H9 (cell line): ENCODE results near the gene LIMK2. TPM values are rescaled to one million over a fixed set of nuclear protein-coding genes. Genes with fewer than 3 reads are reported as not detected.
A peak's percentile ranks its signal among the peaks of the same experiment; 100 is the strongest.
"Not testable (repeated sequence)": the region's sequence is repeated elsewhere in the genome, so short reads cannot be mapped to it uniquely, and the experiment has no call there.

Experiments
- DNase-seq: peaks from one replicate; pipeline ENCODE4 v3.0.0-alpha.2; 2017
- H2AFZ ChIP-seq: one replicate; pipeline ENCODE4 v1.6.1; 2013; ENCODE audit warnings: mild to moderate bottlenecking, low read length, control low read depth, moderate library complexity
- H2AK5ac ChIP-seq: 2 replicates; pipeline ENCODE4 v1.6.1; 2013; ENCODE audit warnings: low read length, control low read depth, mixed read lengths; ENCODE audit not compliant: insufficient read length
- H2BK120ac ChIP-seq: one replicate; pipeline ENCODE4 v1.6.1; 2013; ENCODE audit warnings: low read depth, mild to moderate bottlenecking, low read length, control low read depth, inconsistent platforms; ENCODE audit not compliant: poor library complexity, severe bottlenecking
- H2BK12ac ChIP-seq: 2 replicates; pipeline ENCODE4 v1.6.1; 2013; ENCODE audit warnings: low read length, control low read depth, mixed read lengths, low read depth; ENCODE audit not compliant: insufficient read length
- H2BK15ac ChIP-seq: 2 replicates; pipeline ENCODE4 v1.6.1; 2013; ENCODE audit warnings: low read depth, low read length, control low read depth
- H2BK20ac ChIP-seq: one replicate; pipeline ENCODE4 v1.6.1; 2013; ENCODE audit warnings: low read depth, mild to moderate bottlenecking, low read length, control low read depth, inconsistent platforms; ENCODE audit not compliant: poor library complexity, severe bottlenecking
- H2BK5ac ChIP-seq: 2 replicates; pipeline ENCODE4 v1.6.1; 2013; ENCODE audit warnings: low read length, control low read depth, mixed read lengths; ENCODE audit not compliant: insufficient read length
- H3K14ac ChIP-seq: 2 replicates; pipeline ENCODE4 v1.6.1; 2013; ENCODE audit warnings: low read length, control low read depth; ENCODE audit not compliant: insufficient read depth
- H3K18ac ChIP-seq: 2 replicates; pipeline ENCODE4 v1.6.1; 2013; ENCODE audit warnings: low read depth, mild to moderate bottlenecking, mixed read lengths, low read length, control low read depth; ENCODE audit not compliant: insufficient read length
- H3K23ac ChIP-seq: 2 replicates; pipeline ENCODE4 v1.6.1; 2013; ENCODE audit warnings: low read length, control low read depth, mixed read lengths, low read depth; ENCODE audit not compliant: insufficient read length
- H3K23me2 ChIP-seq: 2 replicates; pipeline ENCODE4 v1.6.1; 2013; ENCODE audit warnings: low read depth, mild to moderate bottlenecking, mixed read lengths, low read length, control low read depth; ENCODE audit not compliant: insufficient read length, poor library complexity, severe bottlenecking
- H3K27ac ChIP-seq: 2 replicates; pipeline ENCODE4 v1.5.1; 2013; ENCODE audit warnings: low read length, control low read depth, mixed read lengths, low read depth; ENCODE audit not compliant: insufficient read length
- H3K27me3 ChIP-seq: 2 replicates; pipeline ENCODE4 v1.6.1; 2013; ENCODE audit warnings: low read length, control low read depth, inconsistent platforms; ENCODE audit not compliant: insufficient read depth
- H3K4ac ChIP-seq: 2 replicates; pipeline ENCODE4 v1.6.1; 2013; ENCODE audit warnings: low read depth, mild to moderate bottlenecking, control low read depth, inconsistent platforms, low read length, moderate library complexity
- H3K4me1 ChIP-seq: 2 replicates; pipeline ENCODE4 v1.6.1; 2013; ENCODE audit warnings: low read length, control low read depth, inconsistent platforms; ENCODE audit not compliant: insufficient read depth
- H3K4me2 ChIP-seq: 2 replicates; pipeline ENCODE4 v1.6.1; 2013; ENCODE audit warnings: low read length, control low read depth, mixed read lengths; ENCODE audit not compliant: insufficient read length, insufficient read depth
- H3K56ac ChIP-seq: 2 replicates; pipeline ENCODE4 v1.6.1; 2013; ENCODE audit warnings: low read depth, mild to moderate bottlenecking, mixed read lengths, low read length, control low read depth; ENCODE audit not compliant: insufficient read length
- H3K79me1 ChIP-seq: 2 replicates; pipeline ENCODE4 v1.6.1; 2013; ENCODE audit warnings: low read depth, mild to moderate bottlenecking, moderate library complexity, low read length, control low read depth, inconsistent platforms; ENCODE audit not compliant: insufficient read depth, poor library complexity, severe bottlenecking
- H3K79me2 ChIP-seq: 2 replicates; pipeline ENCODE4 v1.6.1; 2013; ENCODE audit warnings: low read length, control low read depth, inconsistent platforms; ENCODE audit not compliant: insufficient read depth
- H3K9ac ChIP-seq: 2 replicates; pipeline ENCODE4 v1.6.1; 2013; ENCODE audit warnings: low read length, control low read depth, mixed read lengths; ENCODE audit not compliant: insufficient read length; ENCODE audit errors: extremely low read depth
- H3K9me3 ChIP-seq: one replicate; pipeline ENCODE4 v1.6.1; 2013; ENCODE audit warnings: low read depth, low read length, inconsistent platforms; ENCODE audit not compliant: control insufficient read depth
- H3T11ph ChIP-seq: one replicate; pipeline ENCODE4 v1.6.1; 2013; ENCODE audit warnings: mild to moderate bottlenecking, low read length, control low read depth, inconsistent platforms
- H4K20me1 ChIP-seq: one replicate; pipeline ENCODE4 v1.6.1; 2013; ENCODE audit not compliant: control insufficient read depth, insufficient read length, insufficient read depth
- H4K5ac ChIP-seq: 2 replicates; pipeline ENCODE4 v1.6.1; 2013; ENCODE audit warnings: low read depth, mild to moderate bottlenecking, mixed read lengths, low read length, control low read depth; ENCODE audit not compliant: insufficient read length
- H4K8ac ChIP-seq: replicated peaks from 2 replicates; pipeline ENCODE4 v1.6.1; 2013; ENCODE audit warnings: low read length, control low read depth, mixed read lengths, low read depth; ENCODE audit not compliant: insufficient read length
- H4K91ac ChIP-seq: 2 replicates; pipeline ENCODE4 v1.6.1; 2013; ENCODE audit warnings: low read depth, mild to moderate bottlenecking, moderate library complexity, mixed read lengths, low read length, control low read depth; ENCODE audit not compliant: insufficient read length
- H3K27ac Mint-ChIP-seq, 3 experiments: 2 replicates in 2 of 3; 3 replicates in 1 of 3; pipeline ENCODE4 v1.8.0; 2020 to 2021; ENCODE audit warnings: mixed read lengths in 3 of 3, mild to moderate bottlenecking in 1 of 3, moderate library complexity in 1 of 3
- H3K27me3 Mint-ChIP-seq: 2 replicates; pipeline ENCODE4 v1.8.0; 2021; ENCODE audit warnings: low read depth, mild to moderate bottlenecking, moderate library complexity, mixed read lengths
- H3K36me3 Mint-ChIP-seq, 3 experiments: 2 replicates in 2 of 3; 3 replicates in 1 of 3; pipeline ENCODE4 v1.8.0; 2020 to 2021; ENCODE audit warnings: low read depth in 3 of 3, mixed read lengths in 3 of 3; ENCODE audit not compliant: insufficient read depth in 1 of 3
- H3K4me1 Mint-ChIP-seq, 2 experiments: 2 replicates each; pipeline ENCODE4 v1.8.0; 2020; ENCODE audit warnings: mixed read lengths in 2 of 2
- H3K4me3 Mint-ChIP-seq, 2 experiments: 2 replicates in 1 of 2; 3 replicates in 1 of 2; pipeline ENCODE4 v1.8.0; 2020 to 2021; ENCODE audit warnings: mild to moderate bottlenecking in 2 of 2, mixed read lengths in 2 of 2, moderate library complexity in 1 of 2
- H3K9me3 Mint-ChIP-seq, 2 experiments: 2 replicates in 1 of 2; 3 replicates in 1 of 2; pipeline ENCODE4 v1.8.0; 2020; ENCODE audit warnings: mild to moderate bottlenecking in 2 of 2, mixed read lengths in 2 of 2, moderate library complexity in 1 of 2
- CTCF ChIP-seq: fragments of 200-600 bp; sonication (generic); conservative IDR thresholded peaks from 3 replicates; pipeline ENCODE4 v1.8.0; 2021; ENCODE audit warnings: antibody characterized with exemption, mild to moderate bottlenecking
- WGBS: extraction: QIAGEN DNeasy Blood & Tissue Kit; methylation state at CpG from one replicate; pipeline ENCODE4 v1.1.7; 2013; ENCODE audit warnings: missing lambda C conversion rate, low lambda C conversion rate, mixed read lengths; ENCODE audit not compliant: insufficient read length; ENCODE audit errors: extremely low coverage; 5-methylcytosine and 5-hydroxymethylcytosine counted together
- total RNA-seq: library from RNA; stranded (reverse); gene quantifications from 2 replicates; pipeline ENCODE4 v1.2.1, GENCODE V29; 2021

Gene LIMK2
- total RNA-seq, 1 experiment from 2014 or later: 51.3 TPM

- Mint-ChIP-seq H3K9me3 (no peaks in the 10 kb centered on the region), H3K27me3 (no peaks in the 10 kb centered on the region), H3K27ac (0 out of 7 replicates have a peak overlapping the region, but pooled peaks of 1 of the 3 experiments have one; percentile 58), H3K4me1 (no peaks in the 10 kb centered on the region), H3K4me3 (no peak overlapping the region), H3K36me3 (peaks cover 0 to 20% (median 0%) of the 10 kb centered on the region in 3 experiments; a peak in 3 of 7 replicates)
- Histone ChIP-seq H4K20me1 (no peaks in the 10 kb centered on the region), H3K9me3 (no peaks in the 10 kb centered on the region), H3K4me1 (no peaks in the 10 kb centered on the region), H2BK15ac (no peak overlapping the region), H3K56ac (no peak overlapping the region), H2BK12ac (no peak overlapping the region), H3K18ac (no peak overlapping the region), H4K5ac (no peak overlapping the region), H2AK5ac (no peak overlapping the region), H3T11ph (no peak overlapping the region), H3K23me2 (no peaks in the 10 kb centered on the region), H2BK5ac (no peak overlapping the region), H3K23ac (no peak overlapping the region), H4K8ac (no peak overlapping the region), H2AFZ (no peak overlapping the region), H3K9ac (no peak overlapping the region), H3K79me1 (no peaks in the 10 kb centered on the region), H2BK20ac (no peak overlapping the region), H3K27me3 (no peaks in the 10 kb centered on the region), H3K27ac (no peak overlapping the region), H3K79me2 (no peaks in the 10 kb centered on the region), H4K91ac (no peak overlapping the region), H3K4ac (no peak overlapping the region), H3K4me2 (no peak overlapping the region), H3K14ac (no peak overlapping the region), H2BK120ac (no peak overlapping the region)
- WGBS: no CpG with 5 or more reads among the region's 3 CpGs
- TF ChIP-seq CTCF: peak; percentile 57
- no peak for DNase-seq
Measured at GRCh38 chr22:31199187-31199586, 12.9 kb upstream of the LIMK2 start.

GRCh38 chr22:31204352-31204984, 7.6 kb upstream of the LIMK2 start:
- H4K20me1 ChIP-seq, H3K27me3 ChIP-seq, H2BK20ac ChIP-seq, H3K23me2 ChIP-seq, H3K56ac ChIP-seq, H3K14ac ChIP-seq, H3K27ac Mint-ChIP-seq, H2BK12ac ChIP-seq, H4K91ac ChIP-seq, H3K4me3 Mint-ChIP-seq, H2BK120ac ChIP-seq, H3K4me1 Mint-ChIP-seq, H2BK15ac ChIP-seq, H3K4ac ChIP-seq, H3T11ph ChIP-seq, H3K9ac ChIP-seq, H3K9me3 Mint-ChIP-seq, H2AK5ac ChIP-seq, H3K4me2 ChIP-seq, H3K27me3 Mint-ChIP-seq, H2BK5ac ChIP-seq, DNase-seq, H3K18ac ChIP-seq, H4K5ac ChIP-seq, H2AFZ ChIP-seq, H3K23ac ChIP-seq, H3K79me2 ChIP-seq, H3K79me1 ChIP-seq, H4K8ac ChIP-seq, H3K9me3 ChIP-seq, H3K4me1 ChIP-seq, H3K27ac ChIP-seq: not testable (repeated sequence)
- no CpG with 5 or more reads among the region's 8 CpGs for whole genome bisulfite sequencing
- peaks cover 3 to 16% (median 9%) of the 10 kb centered on the region in 3 experiments; a peak in 6 of 7 replicates for H3K36me3 Mint-ChIP-seq
